Measurements from ENCODE around the gene ADCY10. TPM values are rescaled to one million over a fixed set of nuclear protein-coding genes. Genes with fewer than 3 reads are reported as not detected.
"Not testable (repeated sequence)": the region's sequence is repeated elsewhere in the genome, so short reads cannot be mapped to it uniquely, and the experiment has no call there.

ADCY10 gene
- polyA plus RNA-seq, 1 donor from 2014 or later = 0.49 TPM

DNA sequence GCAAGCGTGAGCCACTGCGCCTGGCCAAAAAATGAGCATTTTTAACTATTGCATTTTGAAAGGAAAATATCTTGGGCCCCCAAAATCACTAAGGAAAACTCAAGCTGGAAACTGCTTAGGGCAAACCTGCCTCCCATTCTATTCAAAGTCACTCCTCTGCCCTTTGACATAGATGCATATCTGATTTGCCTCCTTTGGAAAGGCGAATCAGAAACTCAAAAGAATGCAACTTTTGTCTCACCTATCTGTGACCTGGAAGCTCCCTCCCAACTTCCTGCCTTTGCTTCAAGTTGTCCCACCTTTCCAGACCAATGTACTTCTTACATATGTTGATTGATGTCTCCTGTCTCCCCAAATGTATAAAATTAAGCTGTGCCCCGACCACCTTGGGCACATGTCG lies 83.3 kb downstream of the ADCY10 start:
- not testable (repeated sequence) for H3K4me1 Mint-ChIP-seq, H3K4me3 Mint-ChIP-seq, H3K36me3 Mint-ChIP-seq, H3K27ac Mint-ChIP-seq, H3K9me3 Mint-ChIP-seq, H3K27me3 Mint-ChIP-seq

DNA sequence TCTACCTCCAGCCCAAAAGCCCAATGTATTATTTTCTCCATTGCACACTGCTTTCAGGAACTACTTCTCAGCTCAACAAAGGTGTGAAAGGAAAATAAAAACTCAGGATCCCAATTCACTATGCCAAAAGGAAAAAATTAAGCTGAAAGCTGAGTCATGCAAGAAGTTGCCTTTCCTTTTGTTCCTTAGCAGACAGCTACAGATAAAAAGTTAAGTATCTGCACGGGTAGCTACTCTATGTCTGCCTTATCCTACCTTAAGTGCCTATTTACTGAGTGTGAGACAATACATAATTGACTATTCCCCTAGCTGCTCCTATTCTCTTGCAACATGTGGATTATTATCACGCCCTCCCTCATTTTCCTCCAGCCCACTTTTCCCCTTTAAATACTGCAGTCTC lies 84.1 kb downstream of the ADCY10 start:
- H3K36me3 Mint-ChIP-seq = no peaks in the 10 kb centered on the region
- H3K9me3 Mint-ChIP-seq = no peaks in the 10 kb centered on the region
- no peaks in the 10 kb centered on the region for H3K4me1 Mint-ChIP-seq
- H3K27ac Mint-ChIP-seq = no peak overlapping the region
- H3K27me3 Mint-ChIP-seq = no peaks in the 10 kb centered on the region
- no peak overlapping the region for H3K4me3 Mint-ChIP-seq

DNA sequence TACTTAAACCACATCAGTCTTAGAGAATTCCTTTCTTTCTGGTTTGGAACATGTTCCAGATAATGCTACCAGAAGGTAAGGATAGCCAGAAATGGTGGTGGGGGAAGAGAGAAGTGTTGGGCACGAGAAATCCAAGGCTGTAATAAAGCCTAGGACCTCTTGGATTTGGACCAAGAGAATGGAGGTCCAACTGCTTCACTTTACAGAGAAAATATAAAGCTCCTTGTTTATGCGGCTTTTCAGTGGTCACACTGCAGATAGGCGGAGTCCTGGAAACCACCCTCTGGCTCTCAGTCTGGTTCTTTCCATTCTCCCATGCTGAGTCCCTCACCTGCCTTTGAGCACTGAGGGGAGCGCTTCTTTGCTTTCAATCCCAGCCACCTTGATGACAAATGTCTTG lies 87.8 kb downstream of the ADCY10 start:
- H3K36me3 Mint-ChIP-seq = no peaks in the 10 kb centered on the region
- no peak overlapping the region for H3K4me3 Mint-ChIP-seq
- H3K9me3 Mint-ChIP-seq = no peaks in the 10 kb centered on the region
- peaks cover 11% of the 10 kb centered on the region for H3K27me3 Mint-ChIP-seq
- no peaks in the 10 kb centered on the region for H3K4me1 Mint-ChIP-seq
- H3K27ac Mint-ChIP-seq = no peak overlapping the region

DNA sequence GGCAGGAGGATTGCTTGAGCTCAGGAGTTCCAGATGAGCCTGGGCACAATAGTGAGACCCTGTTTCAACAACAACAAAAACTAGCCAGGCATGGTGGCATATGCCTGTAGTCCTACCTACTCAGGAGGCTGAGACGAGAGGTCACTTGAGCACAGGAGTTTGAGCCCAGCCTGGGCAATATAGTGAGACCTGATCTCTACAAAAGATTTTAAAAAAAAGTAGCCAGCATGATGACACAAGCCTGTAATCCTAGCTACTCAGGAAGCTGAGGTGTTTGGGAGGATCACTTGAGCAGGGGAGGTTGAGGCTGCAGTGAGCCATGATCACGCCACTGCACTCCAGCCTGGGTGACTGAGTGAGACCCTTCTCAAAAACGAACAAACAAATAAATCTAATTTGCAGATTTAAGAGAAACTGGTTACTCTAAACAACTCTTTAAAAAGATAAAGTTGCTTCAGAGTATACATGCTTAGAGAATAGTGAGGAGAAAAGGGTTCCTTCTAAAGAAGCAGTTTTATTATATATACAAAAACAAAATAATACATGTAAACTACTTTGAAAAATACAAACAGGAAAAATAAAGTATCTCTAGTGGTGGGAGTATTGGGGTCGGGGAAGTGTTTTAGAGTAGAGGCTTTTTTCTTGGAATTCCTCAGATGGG lies 88.4 kb downstream of the ADCY10 start:
- H3K4me3 Mint-ChIP-seq = no peak overlapping the region

DNA sequence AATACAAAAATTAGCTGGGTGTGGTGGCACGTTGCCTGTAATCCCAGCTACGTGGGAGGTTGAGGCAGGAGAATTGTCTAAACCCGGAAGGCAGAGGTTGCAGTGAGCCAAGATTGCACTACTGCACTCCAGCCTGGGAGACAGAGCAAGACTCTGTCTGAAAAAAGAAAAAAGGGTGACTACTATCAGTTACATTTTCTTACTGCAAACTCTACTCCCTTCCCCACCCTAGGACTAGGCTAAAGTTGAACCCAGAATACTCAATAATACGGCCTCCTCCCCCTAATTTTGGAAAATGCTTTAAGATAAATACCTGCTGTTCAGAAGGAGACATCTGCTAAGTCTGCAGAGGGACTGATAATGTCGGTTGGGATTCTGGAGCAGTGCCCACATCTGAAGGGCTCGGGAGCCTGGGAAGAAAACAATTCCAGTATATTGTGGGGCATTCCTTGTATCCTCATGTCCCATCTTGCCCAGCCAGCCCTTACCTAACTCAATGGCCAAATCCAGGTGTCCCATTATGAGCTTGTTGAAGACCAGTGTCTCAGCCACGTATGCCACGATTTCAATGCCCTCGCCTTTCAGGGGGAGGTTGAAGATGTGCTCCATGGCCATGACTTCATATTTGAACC lies 89.7 kb downstream of the ADCY10 start:
- H3K36me3 Mint-ChIP-seq = no peaks in the 10 kb centered on the region
- H3K4me1 Mint-ChIP-seq = peaks cover 0 to 4% (median 0%) of the 10 kb centered on the region in 3 donors
- H3K9me3 Mint-ChIP-seq = no peaks in the 10 kb centered on the region
- no peak overlapping the region for H3K4me3 Mint-ChIP-seq
- H3K27me3 Mint-ChIP-seq = peaks cover 20% of the 10 kb centered on the region
- no peak overlapping the region for H3K27ac Mint-ChIP-seq

More for the DNA sequence above, 88.4 kb downstream of the ADCY10 start:
- Mint-ChIP-seq H3K27ac (no peak overlapping the region), H3K4me1 (no peaks in the 10 kb centered on the region), H3K36me3 (no peaks in the 10 kb centered on the region), H3K9me3 (no peaks in the 10 kb centered on the region), H3K27me3 (peaks cover 14% of the 10 kb centered on the region)

DNA sequence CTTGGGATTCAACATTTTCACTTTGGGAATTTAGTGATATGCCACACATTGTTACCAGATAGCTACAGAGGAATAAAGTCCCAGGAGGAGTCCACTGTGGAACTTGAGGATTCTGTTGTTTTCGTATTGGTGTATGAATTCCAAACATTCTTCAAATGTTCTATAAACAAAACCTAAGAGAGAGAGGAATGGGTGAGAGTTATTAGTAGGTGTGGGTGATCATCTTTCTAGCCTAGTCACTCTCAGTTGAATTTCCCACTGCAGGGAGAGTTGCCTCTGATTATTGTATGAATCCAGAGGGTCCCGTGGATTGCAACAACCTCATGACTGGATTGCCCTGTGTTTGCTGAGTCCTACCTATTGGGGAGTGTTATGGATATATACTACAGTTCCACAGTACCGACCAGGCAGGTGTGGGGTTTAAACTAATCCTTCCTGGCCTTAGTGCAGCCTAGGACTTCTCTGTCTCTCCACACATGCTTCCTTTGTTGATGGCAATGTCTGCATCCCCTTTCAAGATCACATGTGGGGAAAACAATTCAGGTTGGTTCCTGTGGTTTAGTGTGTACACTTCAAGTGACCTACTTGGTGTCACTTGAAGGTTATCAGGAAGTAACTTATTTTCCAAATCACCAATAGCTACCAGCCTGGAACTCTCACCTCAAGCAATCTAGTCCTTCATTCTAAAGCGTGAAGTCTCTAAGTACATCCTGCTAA lies 91.8 kb downstream of the ADCY10 start:
- Mint-ChIP-seq H3K27ac (peak overlapping the region in 1 of 3 donors; percentile 39), H3K36me3 (no peaks in the 10 kb centered on the region), H3K27me3 (peaks cover 22% of the 10 kb centered on the region), H3K4me1 (peaks cover 0 to 4% (median 0%) of the 10 kb centered on the region in 3 donors), H3K4me3 (no peak overlapping the region), H3K9me3 (no peaks in the 10 kb centered on the region)

DNA sequence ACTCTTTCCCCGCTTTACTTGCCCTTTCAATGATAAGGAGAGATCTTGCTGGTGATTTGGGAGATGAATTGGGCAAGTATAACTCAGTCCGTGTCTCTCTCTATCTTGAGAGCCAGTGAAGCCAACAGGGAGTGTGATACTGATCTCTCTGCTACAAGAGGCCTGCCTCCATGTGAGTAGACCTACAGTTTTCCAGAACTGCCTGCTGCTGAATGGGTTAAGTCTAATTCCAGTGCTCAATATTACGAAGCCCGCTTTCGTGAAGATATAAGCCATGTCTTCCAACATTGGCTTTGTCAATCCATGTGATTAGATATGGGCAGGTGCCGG lies 92.6 kb downstream of the ADCY10 start:
- Mint-ChIP-seq H3K9me3 (no peaks in the 10 kb centered on the region), H3K27ac (no peak overlapping the region), H3K27me3 (peaks cover 24% of the 10 kb centered on the region), H3K36me3 (no peaks in the 10 kb centered on the region), H3K4me1 (peaks cover 0 to 4% (median 0%) of the 10 kb centered on the region in 3 donors), H3K4me3 (peak overlapping the region in 1 of 4 donors; percentile 50)

DNA sequence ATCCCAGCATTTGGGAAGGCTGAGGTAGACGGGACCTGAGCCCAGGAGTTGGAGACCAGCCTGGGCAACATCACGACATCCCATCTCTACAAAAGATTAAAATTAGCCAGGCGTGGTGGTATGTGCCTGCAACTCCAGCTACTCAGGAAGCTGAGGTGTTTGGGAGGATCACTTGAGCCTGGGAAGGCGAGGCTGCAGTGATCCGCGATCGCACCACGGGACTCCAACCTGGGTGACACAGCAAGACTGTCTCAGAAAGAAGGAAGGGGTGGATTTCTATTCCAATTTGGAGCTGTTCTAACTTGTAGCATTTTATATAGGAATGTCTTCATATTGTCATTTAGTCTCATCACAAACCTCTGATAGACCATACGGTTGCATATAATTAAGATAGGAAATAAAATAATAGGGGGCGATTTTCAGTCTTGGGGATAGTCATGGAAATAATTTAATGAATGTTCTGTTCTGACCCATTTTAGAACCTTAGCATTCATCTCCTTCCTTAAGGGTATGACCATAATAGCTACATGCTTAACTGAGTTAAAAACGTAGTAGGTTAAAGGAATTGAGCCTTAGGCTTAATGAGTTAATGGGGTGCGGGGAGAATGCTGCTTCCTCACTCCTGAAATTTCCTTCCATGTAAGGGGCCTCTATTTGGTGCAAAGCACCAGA lies 93.1 kb downstream of the ADCY10 start:
- Mint-ChIP-seq H3K36me3 (peaks cover 1% of the 10 kb centered on the region), H3K9me3 (peaks cover 0 to 2% (median 1%) of the 10 kb centered on the region in 3 donors), H3K27me3 (peaks cover 24% of the 10 kb centered on the region), H3K4me3 (peak overlapping the region in 2 of 4 donors; percentile 0 to 50), H3K27ac (no peak overlapping the region), H3K4me1 (peaks cover 0 to 4% (median 0%) of the 10 kb centered on the region in 3 donors)

DNA sequence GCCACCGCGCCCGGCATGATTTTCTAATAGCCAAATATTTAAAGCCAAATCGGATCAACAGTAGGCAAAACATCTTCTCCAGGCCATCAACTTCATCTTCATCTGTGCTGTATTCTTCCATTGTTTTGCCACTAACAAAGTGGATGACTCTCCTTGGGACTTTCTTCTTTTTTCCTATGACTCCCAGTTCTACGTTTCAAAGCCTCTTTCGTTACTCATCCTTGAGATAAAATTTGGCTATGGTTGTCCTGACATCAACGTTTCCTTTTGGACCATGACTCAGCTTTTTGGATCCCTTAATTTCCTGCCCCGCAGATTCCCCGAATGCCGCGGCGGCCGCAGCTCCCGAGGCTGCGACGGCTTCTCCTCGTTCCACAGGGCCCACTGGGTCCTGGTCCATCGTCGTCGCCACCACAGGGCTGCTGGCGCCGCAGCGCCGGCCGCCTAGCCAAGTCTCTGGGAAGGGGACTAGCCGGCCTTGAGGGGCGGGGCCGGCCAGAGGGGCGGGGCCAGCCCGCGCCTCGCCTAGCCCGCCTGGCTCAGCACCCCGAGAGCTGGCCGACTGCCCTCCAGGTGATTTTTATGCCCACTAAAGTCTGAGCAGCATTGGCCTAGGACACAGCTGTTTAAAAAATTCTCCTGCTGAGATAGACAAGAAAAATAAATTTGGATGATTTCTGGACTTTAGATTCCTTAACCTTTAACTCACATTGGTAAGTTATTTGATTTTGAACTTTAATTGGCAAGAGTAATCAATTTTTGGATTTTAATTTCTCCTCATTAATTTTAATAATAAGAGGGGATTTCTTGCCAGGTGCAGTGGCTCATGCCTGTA lies 93.9 kb downstream of the ADCY10 start:
- Mint-ChIP-seq H3K4me3 (peak overlapping the region in 3 of 4 donors; percentile 12 to 74 (median 68)), H3K9me3 (peaks cover 0 to 10% (median 9%) of the 10 kb centered on the region in 3 donors), H3K36me3 (peaks cover 2% of the 10 kb centered on the region), H3K27me3 (peaks cover 24% of the 10 kb centered on the region), H3K27ac (no peak overlapping the region), H3K4me1 (peaks cover 0 to 4% (median 0%) of the 10 kb centered on the region in 3 donors)

DNA sequence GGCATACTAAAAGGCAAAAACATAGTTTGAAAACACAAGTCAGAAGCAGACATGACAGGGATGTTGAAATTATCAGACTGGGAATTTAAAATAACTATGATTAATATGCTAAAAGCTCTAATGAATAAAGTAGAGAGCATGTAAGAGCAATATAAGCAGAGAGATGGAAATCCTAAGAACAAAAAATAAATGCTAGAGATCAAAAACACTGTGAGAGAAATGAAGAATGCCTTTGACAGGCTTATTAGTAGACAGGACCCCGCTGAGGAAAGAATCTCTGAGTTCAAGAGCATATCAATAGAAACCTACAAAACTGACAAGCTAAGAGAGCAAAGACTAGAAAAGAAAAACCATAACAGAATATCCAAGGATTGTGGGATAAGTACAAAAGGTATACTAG lies 98.3 kb downstream of the ADCY10 start:
- H3K27ac Mint-ChIP-seq = no peak overlapping the region
- H3K36me3 Mint-ChIP-seq = peaks cover 2% of the 10 kb centered on the region
- peaks cover 7 to 27% (median 26%) of the 10 kb centered on the region in 3 donors for H3K9me3 Mint-ChIP-seq
- peaks cover 16% of the 10 kb centered on the region for H3K27me3 Mint-ChIP-seq
- H3K4me1 Mint-ChIP-seq = peaks cover 0 to 4% (median 0%) of the 10 kb centered on the region in 3 donors
- H3K4me3 Mint-ChIP-seq = no peak overlapping the region

DNA sequence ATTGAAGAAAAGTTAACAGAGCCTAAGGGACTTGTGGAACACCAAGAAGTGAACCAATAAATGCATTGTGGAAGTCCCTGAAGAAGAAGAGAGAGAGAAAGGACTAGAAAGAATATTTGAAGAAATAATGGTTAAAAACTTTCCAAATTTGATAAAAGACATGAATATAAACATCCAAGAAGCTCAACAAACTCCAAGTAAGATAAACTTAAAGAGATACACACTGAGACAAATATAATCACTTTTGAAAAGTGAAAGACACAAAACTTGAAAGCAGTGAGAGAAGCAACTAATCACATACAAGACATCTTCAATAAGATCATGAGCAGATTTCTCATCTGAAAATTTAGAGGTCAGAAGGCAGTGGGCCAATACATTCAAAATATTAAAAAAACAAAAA lies 101.0 kb downstream of the ADCY10 start:
- no peak overlapping the region for H3K4me3 Mint-ChIP-seq
- H3K27ac Mint-ChIP-seq = no peak overlapping the region
- peaks cover 2% of the 10 kb centered on the region for H3K36me3 Mint-ChIP-seq
- H3K4me1 Mint-ChIP-seq = no peaks in the 10 kb centered on the region
- peaks cover 7 to 27% (median 26%) of the 10 kb centered on the region in 3 donors for H3K9me3 Mint-ChIP-seq
- peaks cover 7% of the 10 kb centered on the region for H3K27me3 Mint-ChIP-seq

DNA sequence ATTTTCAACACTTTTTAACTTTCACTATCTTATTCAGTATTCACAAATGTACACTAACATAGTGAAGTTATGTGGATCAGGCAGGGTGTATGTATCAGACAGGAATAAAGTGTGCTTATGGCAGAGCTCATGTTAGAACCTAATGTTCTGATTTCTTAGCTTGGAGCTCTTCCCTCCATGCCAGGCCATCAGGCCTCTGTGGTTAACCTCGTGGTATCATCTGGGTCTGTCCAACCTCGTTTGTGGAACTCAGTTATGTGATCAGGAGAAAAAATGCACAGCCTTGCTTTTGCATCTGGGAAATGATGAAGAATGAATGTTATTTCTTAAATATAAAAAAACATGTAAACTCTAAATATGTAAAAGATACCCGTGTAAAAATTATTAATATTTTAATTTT lies 105.2 kb downstream of the ADCY10 start:
- peaks cover 5% of the 10 kb centered on the region for H3K27me3 Mint-ChIP-seq

DNA sequence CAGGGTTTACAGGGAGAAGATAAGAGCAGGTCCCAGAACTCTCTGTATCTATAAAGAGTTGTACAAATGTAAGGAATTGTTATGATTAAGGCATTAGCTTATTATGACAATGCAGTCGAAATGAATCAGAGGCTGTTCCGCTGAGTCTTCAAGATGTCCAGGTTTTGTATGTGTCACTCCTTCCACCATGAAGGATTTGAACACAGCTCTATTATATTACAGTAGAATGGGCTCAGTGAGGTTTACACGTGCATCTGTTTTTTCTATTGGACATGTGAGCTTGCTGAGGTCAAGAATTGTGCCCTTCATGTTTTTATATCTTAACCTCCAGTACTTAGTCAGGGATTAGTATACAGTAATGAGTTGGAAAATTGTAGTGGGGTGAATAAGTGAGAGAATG lies 105.8 kb downstream of the ADCY10 start:
- Mint-ChIP-seq H3K9me3 (peaks cover 7 to 12% (median 10%) of the 10 kb centered on the region in 3 donors), H3K27ac (no peak overlapping the region), H3K36me3 (no peaks in the 10 kb centered on the region), H3K4me1 (peaks cover 16 to 21% (median 17%) of the 10 kb centered on the region in 3 donors), H3K27me3 (peaks cover 5% of the 10 kb centered on the region), H3K4me3 (no peak overlapping the region)

More for the DNA sequence above, 105.2 kb downstream of the ADCY10 start:
- H3K27ac Mint-ChIP-seq = no peak overlapping the region
- H3K4me3 Mint-ChIP-seq = no peak overlapping the region
- H3K9me3 Mint-ChIP-seq = peaks cover 7 to 15% (median 14%) of the 10 kb centered on the region in 3 donors
- no peaks in the 10 kb centered on the region for H3K36me3 Mint-ChIP-seq
- peaks cover 12 to 17% (median 13%) of the 10 kb centered on the region in 3 donors for H3K4me1 Mint-ChIP-seq

DNA sequence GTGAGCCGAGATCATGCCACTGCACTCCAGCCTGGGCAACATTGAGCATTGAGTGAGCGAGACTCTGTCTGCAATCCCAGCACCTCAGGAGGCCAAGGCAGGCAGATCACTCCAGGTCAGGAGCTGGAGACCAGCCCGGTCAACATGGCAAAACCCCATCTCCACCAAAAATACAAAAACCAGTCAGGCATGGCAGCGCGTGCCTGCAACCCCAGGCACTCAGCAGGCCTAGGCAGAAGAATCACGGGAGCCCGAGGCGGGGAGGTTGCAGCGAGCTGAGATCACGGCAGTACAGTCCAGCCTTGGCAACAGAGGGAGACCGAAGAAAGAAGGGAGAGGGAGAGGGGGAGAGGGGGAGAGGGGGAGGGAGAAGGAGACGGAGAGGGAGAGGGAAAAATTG lies 107.3 kb downstream of the ADCY10 start:
- Mint-ChIP-seq H3K4me1 (peaks cover 17 to 21% (median 17%) of the 10 kb centered on the region in 3 donors), H3K4me3 (peak overlapping the region in 1 of 4 donors; percentile 58)
- H3K9me3 Mint-ChIP-seq, H3K27ac Mint-ChIP-seq, H3K36me3 Mint-ChIP-seq, H3K27me3 Mint-ChIP-seq: not testable (repeated sequence)
